Retinal pigment epithelial cell (primary cell): ENCODE data around the gene LRRC25.
A peak's percentile ranks its signal among the peaks of the same experiment; 100 is the strongest.
"Not testable (repeated sequence)": the region's sequence is repeated elsewhere in the genome, so short reads cannot be mapped to it uniquely, and the experiment has no call there.

Source experiments
- DNase-seq: peaks from one replicate; pipeline ENCODE4 v3.0.0-alpha.2; 2010; ENCODE audit warnings: low read depth
- H3K4me3 ChIP-seq: 2 replicates; pipeline ENCODE4 v1.5.1; 2011; ENCODE audit warnings: mild to moderate bottlenecking, low read length, control low read depth, moderate library complexity
- CTCF ChIP-seq: conservative IDR thresholded peaks from 2 replicates; pipeline ENCODE4 v1.5.1; 2011; ENCODE audit warnings: low read depth, low read length, control low read depth, inconsistent platforms

The LRRC25 gene

GRCh38 chr19:18351544-18351943 is 45.9 kb downstream of the LRRC25 start:
- TF ChIP-seq CTCF = no peak
- H3K4me3 ChIP-seq = no peak overlapping the region
- no peak for DNase-seq

- TF ChIP-seq CTCF = no peak
- no peak for DNase-seq
- no peak overlapping the region for H3K4me3 ChIP-seq
These were observed 46.9 kb downstream of the LRRC25 start for GRCh38 chr19:18350490-18350889.

- TF ChIP-seq CTCF = peak; percentile 95
- H3K4me3 ChIP-seq = no peak overlapping the region
- no peak for DNase-seq
These were observed 47.8 kb downstream of the LRRC25 start for GRCh38 chr19:18349524-18350128.

- DNase-seq, H3K4me3 ChIP-seq: not testable (repeated sequence)
These were observed 48.5 kb downstream of the LRRC25 start for GRCh38 chr19:18348818-18349339.

GRCh38 chr19:18348171-18348570 is 49.3 kb downstream of the LRRC25 start:
- TF ChIP-seq CTCF = no peak
- no peak for DNase-seq
- no peak overlapping the region for H3K4me3 ChIP-seq

GRCh38 chr19:18346091-18346490 is 51.3 kb downstream of the LRRC25 start:
- no peak for TF ChIP-seq CTCF
- DNase-seq = no peak
- no peak overlapping the region for H3K4me3 ChIP-seq

GRCh38 chr19:18345296-18345695 is 52.1 kb downstream of the LRRC25 start:
- no peak overlapping the region for H3K4me3 ChIP-seq
- no peak for DNase-seq
- TF ChIP-seq CTCF = no peak

GRCh38 chr19:18344582-18344950 is 52.9 kb downstream of the LRRC25 start:
- no peak overlapping the region for H3K4me3 ChIP-seq
- no peak for TF ChIP-seq CTCF
- DNase-seq = no peak
